ENCODE data around the gene COQ5.

COQ5 gene

DNA sequence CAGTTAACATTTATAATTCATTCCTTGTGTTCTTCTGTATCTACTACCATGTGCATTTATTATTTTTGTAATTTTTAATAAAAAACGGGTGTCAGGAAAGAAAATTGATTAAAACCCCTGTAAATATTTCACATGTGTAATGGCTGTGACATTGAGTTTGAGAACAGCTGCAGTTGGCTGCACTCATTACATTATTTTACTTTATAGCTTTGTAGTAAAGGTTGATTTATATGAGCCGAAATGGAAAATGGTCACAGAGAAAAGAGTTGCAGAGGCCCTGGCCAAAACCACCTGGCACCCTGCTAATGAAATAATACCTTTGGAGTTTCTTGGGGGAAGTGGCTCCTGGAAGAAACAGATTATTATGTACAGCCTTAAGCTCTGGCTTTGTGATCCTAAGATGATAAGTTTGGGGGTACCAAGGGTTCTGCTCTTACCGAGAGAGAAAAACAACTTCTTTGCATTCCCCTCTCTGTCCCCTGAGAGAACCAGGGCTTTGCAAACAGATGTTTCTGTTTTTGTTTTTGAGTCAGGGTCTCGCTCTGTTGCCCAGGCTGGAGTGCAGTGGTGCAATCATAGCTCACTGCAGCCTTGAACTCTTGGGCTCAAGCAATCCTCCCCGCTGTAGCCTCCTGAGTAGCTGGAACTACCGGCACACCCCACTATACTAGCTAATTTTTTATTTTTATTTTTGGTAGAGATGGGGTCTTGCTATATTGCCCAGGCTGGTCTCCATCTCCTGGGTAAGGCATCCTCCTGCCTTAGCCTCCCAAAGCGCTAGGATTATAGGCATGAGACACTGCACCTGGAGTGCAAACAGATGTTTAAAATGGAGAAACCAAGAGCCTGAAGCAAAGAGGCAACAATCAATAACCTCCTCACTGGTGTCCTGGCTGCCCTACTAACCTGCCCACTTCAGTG is 42.7 kb downstream of the COQ5 start:
- TF ChIP-seq FOXP2 (optimal IDR thresholded peaks at IDR 0.05; ENCODE audit: borderline replicate concordance, extremely low read depth, extremely low read length, insufficient read depth) (no peak), TAF1 (IDR thresholded peaks at IDR 0.05; ENCODE audit: borderline replicate concordance, insufficient read depth, low read length) (no peak), SIN3A (IDR thresholded peaks at IDR 0.05; ENCODE audit: borderline replicate concordance, insufficient read depth, low read length) (no peak), REST (IDR thresholded peaks at IDR 0.05; ENCODE audit: insufficient read depth in 1 of 2, low read depth in 2 of 2, low read length in 2 of 2) (no peak), POLR2AphosphoS5 (IDR thresholded peaks at IDR 0.05; ENCODE audit: low read depth, low read length) (no peak)

GRCh38 chr12:120483621-120484020 is 45.3 kb downstream of the COQ5 start:
- TF ChIP-seq REST (IDR thresholded peaks at IDR 0.05; ENCODE audit: insufficient read depth in 1 of 2, low read depth in 2 of 2, low read length in 2 of 2) (no peak), TAF1 (IDR thresholded peaks at IDR 0.05; ENCODE audit: borderline replicate concordance, insufficient read depth, low read length) (no peak), SIN3A (IDR thresholded peaks at IDR 0.05; ENCODE audit: borderline replicate concordance, insufficient read depth, low read length) (no peak), POLR2AphosphoS5 (IDR thresholded peaks at IDR 0.05; ENCODE audit: low read depth, low read length) (no peak), FOXP2 (optimal IDR thresholded peaks at IDR 0.05; ENCODE audit: borderline replicate concordance, extremely low read depth, extremely low read length, insufficient read depth) (no peak)

DNA sequence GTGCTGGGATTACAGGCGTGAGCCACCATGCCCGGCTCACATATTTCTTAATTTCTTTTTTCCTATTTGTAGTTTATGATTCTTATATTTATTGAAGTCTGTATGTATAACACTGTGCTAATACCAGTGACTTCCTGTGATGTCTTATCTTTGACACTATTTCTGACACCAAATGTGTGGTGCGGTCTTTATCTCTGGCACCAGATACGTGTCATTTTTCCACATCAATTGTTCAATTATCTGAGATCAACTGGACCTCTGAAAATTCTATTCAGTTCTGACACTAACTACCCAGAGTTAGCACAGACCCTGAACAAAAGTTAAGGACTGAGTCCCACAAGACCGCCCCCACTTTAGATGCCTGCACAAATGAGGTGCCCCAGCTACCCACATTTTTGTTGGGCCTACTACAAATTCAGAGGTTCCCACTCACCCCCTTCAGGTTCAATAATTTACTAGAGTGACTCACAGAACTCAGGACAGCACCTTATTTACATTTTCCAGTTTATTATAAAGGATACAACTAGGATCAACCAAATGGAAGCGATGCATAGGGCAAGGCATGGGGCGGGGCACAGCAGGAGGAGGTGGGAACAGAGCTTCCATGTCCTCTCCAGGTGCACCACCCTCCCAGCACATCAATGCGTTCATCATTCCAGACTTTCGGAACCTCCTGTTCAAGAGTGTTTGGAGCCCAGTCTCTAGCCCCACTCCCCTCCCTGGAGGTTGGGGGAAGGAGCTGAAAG is 47.8 kb downstream of the COQ5 start:
- TF ChIP-seq TAF1 (IDR thresholded peaks at IDR 0.05; ENCODE audit: borderline replicate concordance, insufficient read depth, low read length) (no peak), REST (IDR thresholded peaks at IDR 0.05; ENCODE audit: insufficient read depth in 1 of 2, low read depth in 2 of 2, low read length in 2 of 2) (no peak), SIN3A (IDR thresholded peaks at IDR 0.05; ENCODE audit: borderline replicate concordance, insufficient read depth, low read length) (no peak), POLR2AphosphoS5 (IDR thresholded peaks at IDR 0.05; ENCODE audit: low read depth, low read length) (no peak), FOXP2 (optimal IDR thresholded peaks at IDR 0.05; ENCODE audit: borderline replicate concordance, extremely low read depth, extremely low read length, insufficient read depth) (no peak)

DNA sequence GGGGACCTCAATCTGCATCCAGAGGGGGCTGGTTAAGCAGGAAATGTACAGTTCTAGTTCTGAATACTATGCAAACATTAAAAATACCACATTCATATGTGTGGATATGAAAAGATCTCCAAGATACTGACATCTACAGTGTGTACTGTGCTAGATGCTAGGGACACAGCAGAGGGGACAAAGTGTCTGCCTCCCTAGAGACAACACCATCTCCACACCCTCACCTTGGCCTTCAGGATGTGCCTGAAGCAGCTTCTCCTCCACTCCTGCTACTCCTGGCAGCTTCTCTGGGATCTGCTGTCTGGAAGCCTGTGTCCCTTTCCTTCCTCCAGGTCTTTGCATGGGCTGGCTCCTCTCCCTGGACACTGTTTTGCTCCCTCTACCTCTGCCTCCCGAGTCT is 48.7 kb downstream of the COQ5 start:
- TF ChIP-seq REST (IDR thresholded peaks at IDR 0.05; ENCODE audit: insufficient read depth in 1 of 2, low read depth in 2 of 2, low read length in 2 of 2) = no peak
- TF ChIP-seq TAF1 (IDR thresholded peaks at IDR 0.05; ENCODE audit: borderline replicate concordance, insufficient read depth, low read length) = no peak
- TF ChIP-seq FOXP2 (optimal IDR thresholded peaks at IDR 0.05; ENCODE audit: borderline replicate concordance, extremely low read depth, extremely low read length, insufficient read depth) = no peak

Measured in PFSK-1 (cell line).